Ishikawa (cell line): Measurements from ENCODE around the gene AKAP6.
A peak's percentile ranks its signal among the peaks of the same experiment; 100 is the strongest.

Source experiments
- CEBPB ChIP-seq: IDR thresholded peaks from 2 replicates; pipeline ENCODE4 v1.6.1; 2012
- CREB1 ChIP-seq: IDR thresholded peaks from 2 replicates; pipeline ENCODE4 v1.6.1; 2012; ENCODE audit warnings: low read depth
- EGR1 ChIP-seq: IDR thresholded peaks from 2 replicates; pipeline ENCODE4 v1.6.1; 2012
- FOXM1 ChIP-seq: IDR thresholded peaks from 2 replicates; pipeline ENCODE4 v1.6.1; 2012; ENCODE audit warnings: low read depth, borderline replicate concordance
- RAD21 ChIP-seq: IDR thresholded peaks from 2 replicates; pipeline ENCODE4 v1.6.1; 2012; ENCODE audit warnings: low read depth
- TAF1 ChIP-seq: IDR thresholded peaks from 2 replicates; pipeline ENCODE4 v1.6.1; 2012; ENCODE audit warnings: low read depth, mild to moderate bottlenecking
- TCF12 ChIP-seq: IDR thresholded peaks from 2 replicates; pipeline ENCODE4 v1.6.1; 2012; ENCODE audit warnings: low read depth
- TEAD4 ChIP-seq: IDR thresholded peaks from 2 replicates; pipeline ENCODE4 v1.6.1; 2012
- YY1 ChIP-seq: IDR thresholded peaks from 2 replicates; pipeline ENCODE4 v1.6.1; 2012; ENCODE audit warnings: low read depth
- ZBTB7A ChIP-seq: IDR thresholded peaks from 2 replicates; pipeline ENCODE4 v1.6.1; 2012; ENCODE audit warnings: low read depth
- TF ChIP-seq, protein P1 (sequence below): IDR thresholded peaks from 2 replicates; pipeline ENCODE4 v1.6.1; 2012; ENCODE audit warnings: low read depth, mild to moderate bottlenecking
- TF ChIP-seq, protein P2 (sequence below): IDR thresholded peaks from 2 replicates; pipeline ENCODE4 v1.6.1; 2012
- TF ChIP-seq, protein P3 (sequence below): IDR thresholded peaks from 2 replicates; pipeline ENCODE4 v1.6.1; 2012

AKAP6 gene

DNA sequence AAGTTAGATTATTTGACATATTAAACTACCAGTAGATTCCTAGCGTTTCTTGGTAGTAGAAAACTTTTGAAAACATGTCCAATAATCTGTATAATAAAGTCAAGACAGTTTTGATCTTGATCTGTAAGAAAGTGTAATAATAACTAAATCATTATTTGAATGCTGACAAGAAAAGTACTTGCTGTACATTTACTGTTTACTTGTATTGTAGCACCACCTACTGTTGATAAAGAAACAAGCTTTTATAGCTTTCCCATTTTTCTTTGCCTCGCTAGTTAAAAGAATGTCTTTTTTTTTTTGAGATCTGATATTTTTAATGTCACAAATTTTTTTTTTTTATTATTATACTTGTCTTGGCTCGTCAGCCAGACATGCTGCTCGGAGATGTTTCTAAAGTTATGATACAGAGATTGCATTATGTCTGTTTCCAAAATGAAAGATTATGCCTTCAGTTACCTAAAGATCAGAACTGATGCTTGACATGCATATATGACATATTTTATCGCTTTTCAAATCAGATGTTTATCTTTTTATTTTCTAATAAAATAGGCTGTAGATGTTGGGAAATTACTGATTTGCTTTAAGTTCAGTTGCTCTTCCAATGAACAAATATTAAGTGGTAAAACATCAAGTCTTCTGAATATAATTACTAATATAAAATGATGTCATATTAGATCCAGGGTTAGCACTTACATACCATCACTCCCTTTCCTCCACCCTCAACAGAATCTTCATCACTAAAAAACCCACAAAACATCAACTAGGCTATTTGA is 140.5 kb downstream of the AKAP6 start:
- TF ChIP-seq RAD21 = peak; percentile 75
- TF ChIP-seq TAF1 = no peak
- TF ChIP-seq EGR1 = no peak

DNA sequence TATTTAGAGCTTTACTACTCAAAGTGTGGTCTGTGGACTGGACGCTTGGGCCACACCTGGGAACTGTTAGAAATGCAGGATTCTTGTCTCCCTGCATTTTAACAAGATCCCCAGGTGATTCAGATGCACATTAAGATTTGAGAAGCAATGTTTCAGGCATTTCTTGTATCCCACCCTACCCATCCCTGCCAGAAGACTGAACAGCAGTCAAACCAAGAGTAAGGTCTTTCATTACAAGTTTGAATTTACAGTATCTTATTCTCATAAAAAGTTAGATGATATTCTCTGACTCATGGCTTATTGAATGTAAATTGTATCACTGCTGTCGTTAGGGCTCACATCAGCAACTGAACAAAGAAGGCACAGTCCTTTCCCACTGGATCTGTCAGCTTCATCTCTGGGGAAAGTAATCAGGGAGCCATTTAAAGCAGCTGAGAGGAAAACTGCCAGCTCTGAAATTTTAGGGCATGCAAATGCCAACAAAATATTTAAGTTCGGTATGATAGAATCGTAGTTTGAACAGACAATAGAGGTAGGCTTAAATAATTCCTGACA is 141.1 kb downstream of the AKAP6 start:
- TF ChIP-seq FOXM1 (no peak), CEBPB (no peak), EGR1 (no peak), RAD21 (no peak)
- TF ChIP-seq, protein P1, sequence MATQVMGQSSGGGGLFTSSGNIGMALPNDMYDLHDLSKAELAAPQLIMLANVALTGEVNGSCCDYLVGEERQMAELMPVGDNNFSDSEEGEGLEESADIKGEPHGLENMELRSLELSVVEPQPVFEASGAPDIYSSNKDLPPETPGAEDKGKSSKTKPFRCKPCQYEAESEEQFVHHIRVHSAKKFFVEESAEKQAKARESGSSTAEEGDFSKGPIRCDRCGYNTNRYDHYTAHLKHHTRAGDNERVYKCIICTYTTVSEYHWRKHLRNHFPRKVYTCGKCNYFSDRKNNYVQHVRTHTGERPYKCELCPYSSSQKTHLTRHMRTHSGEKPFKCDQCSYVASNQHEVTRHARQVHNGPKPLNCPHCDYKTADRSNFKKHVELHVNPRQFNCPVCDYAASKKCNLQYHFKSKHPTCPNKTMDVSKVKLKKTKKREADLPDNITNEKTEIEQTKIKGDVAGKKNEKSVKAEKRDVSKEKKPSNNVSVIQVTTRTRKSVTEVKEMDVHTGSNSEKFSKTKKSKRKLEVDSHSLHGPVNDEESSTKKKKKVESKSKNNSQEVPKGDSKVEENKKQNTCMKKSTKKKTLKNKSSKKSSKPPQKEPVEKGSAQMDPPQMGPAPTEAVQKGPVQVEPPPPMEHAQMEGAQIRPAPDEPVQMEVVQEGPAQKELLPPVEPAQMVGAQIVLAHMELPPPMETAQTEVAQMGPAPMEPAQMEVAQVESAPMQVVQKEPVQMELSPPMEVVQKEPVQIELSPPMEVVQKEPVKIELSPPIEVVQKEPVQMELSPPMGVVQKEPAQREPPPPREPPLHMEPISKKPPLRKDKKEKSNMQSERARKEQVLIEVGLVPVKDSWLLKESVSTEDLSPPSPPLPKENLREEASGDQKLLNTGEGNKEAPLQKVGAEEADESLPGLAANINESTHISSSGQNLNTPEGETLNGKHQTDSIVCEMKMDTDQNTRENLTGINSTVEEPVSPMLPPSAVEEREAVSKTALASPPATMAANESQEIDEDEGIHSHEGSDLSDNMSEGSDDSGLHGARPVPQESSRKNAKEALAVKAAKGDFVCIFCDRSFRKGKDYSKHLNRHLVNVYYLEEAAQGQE = no peak
- TF ChIP-seq, protein P2, sequence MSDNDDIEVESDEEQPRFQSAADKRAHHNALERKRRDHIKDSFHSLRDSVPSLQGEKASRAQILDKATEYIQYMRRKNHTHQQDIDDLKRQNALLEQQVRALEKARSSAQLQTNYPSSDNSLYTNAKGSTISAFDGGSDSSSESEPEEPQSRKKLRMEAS = no peak
- TF ChIP-seq, protein P3, sequence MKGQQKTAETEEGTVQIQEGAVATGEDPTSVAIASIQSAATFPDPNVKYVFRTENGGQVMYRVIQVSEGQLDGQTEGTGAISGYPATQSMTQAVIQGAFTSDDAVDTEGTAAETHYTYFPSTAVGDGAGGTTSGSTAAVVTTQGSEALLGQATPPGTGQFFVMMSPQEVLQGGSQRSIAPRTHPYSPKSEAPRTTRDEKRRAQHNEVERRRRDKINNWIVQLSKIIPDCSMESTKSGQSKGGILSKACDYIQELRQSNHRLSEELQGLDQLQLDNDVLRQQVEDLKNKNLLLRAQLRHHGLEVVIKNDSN = no peak

DNA sequence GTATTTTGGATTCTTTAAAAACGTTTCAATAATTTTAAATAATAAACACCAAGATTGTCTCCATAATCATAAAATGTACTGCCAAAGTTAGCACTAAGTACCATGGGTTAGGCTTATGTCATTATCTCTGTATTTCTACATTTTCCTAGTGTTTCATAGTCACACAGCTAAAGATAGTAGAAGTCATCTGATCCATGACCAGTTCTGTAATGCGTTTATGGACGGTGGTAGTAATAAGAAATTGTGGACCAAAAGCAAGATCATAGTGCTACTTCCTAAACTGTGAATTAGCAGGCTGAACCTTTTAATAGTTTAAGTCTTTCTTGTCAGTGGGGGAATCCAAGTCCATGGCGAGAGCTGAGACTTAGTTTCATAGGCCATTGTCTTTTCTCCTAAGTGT is 142.1 kb downstream of the AKAP6 start:
- TF ChIP-seq FOXM1 (no peak), YY1 (no peak), ZBTB7A (no peak), TCF12 (no peak), CEBPB (no peak), TAF1 (no peak)
- TF ChIP-seq, protein P3 = no peak
- TF ChIP-seq, protein P1 = no peak

DNA sequence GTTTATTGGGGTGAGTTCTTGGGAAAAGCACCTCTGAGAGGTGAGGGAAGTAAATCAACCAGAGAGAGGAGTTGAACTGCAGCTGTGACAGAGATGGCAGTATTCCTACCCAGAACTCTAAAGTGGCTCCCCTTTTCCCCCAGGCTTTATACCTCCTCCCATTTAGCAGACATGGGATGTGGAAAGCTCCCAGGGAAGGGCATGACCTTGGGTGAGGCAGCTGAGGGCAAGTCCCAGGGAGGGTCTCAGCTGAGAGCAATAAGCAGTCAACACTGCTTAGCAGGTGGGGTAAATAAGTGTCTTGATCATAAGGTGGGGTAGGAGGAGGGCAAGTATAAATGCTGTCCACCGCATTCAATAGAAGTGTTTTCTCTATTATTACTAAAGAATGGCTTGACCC is 143.0 kb downstream of the AKAP6 start:
- TF ChIP-seq CREB1 = no peak
- TF ChIP-seq ZBTB7A = no peak
- no peak for TF ChIP-seq EGR1
- TF ChIP-seq, protein P1 = no peak
- TF ChIP-seq CEBPB = no peak
- TF ChIP-seq, protein P3 = no peak

DNA sequence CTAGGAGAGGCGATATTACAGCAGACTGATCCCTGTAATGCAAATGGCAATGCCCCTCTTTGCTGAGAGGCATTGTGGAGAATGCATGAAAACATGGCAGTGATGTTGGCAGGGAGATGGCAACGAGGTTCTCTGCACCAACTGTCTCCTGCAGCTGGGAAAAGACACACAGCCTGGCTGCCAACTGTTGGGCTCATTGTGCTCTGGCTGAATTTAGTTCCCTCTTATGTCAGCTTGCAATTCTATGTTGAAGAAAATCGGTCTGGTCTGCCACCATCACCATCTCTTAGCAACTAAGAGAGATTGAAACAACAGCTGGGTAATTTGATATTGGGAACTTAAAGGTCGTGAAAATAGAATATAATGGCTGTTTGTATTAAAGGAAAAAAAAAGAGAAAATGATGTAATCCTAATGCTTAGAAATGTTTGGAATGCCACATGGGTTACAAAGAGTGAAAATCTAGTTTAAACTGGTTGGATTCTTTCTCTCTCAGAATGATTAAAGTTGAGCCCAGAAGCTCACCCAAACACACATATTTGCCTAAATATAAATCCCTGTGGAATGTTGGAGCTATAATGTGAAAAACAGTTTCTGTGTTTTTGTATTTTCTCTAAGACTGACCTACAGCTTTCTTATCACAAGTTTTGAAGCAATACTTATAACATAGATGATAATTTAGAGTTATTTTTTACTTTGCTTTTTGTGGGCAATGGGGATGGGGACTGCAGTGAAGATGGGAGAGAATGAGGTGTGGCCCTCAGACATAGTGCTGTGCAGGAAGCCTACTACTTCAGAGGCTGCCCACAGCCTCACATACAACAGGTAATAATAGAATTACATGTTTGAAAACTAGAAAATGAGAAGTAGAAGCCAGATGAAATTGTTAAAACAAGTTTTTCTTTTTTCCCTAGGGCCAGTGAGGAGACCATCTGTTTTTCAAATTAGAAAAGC is 143.7 kb downstream of the AKAP6 start:
- TF ChIP-seq TAF1 (no peak), TEAD4 (0 out of 2 replicates have a peak, but pooled peaks have one; percentile 40)
